IPS DF 6.9 (cell line): ENCODE data around the gene ATF3.
"Not testable (repeated sequence)": the region's sequence is repeated elsewhere in the genome, so short reads cannot be mapped to it uniquely, and the experiment has no call there.

ENCODE experiments used
- DNase-seq: peaks from one replicate; pipeline ENCODE4 v3.0.0-alpha.2; 2013; ENCODE audit warnings: low read depth, low spot score
- H3K27ac ChIP-seq: one replicate; pipeline ENCODE4 v1.5.1; 2013; ENCODE audit warnings: low read length, control low read depth
- H3K27me3 ChIP-seq: 2 replicates; pipeline ENCODE4 v1.6.1; 2013; ENCODE audit warnings: mild to moderate bottlenecking, low read length; ENCODE audit not compliant: control insufficient read depth, insufficient read depth
- H3K36me3 ChIP-seq: 2 replicates; pipeline ENCODE4 v1.6.1; 2013; ENCODE audit warnings: low read length; ENCODE audit not compliant: control insufficient read depth, insufficient read depth
- H3K4me1 ChIP-seq: 2 replicates; pipeline ENCODE4 v1.6.1; 2013; ENCODE audit warnings: low read length; ENCODE audit not compliant: control insufficient read depth, insufficient read depth
- H3K4me3 ChIP-seq: 2 replicates; pipeline ENCODE4 v1.5.1; 2013; ENCODE audit warnings: mild to moderate bottlenecking, low read length
- H3K9me3 ChIP-seq: 2 replicates; pipeline ENCODE4 v1.6.1; 2013; ENCODE audit warnings: low read length, inconsistent platforms; ENCODE audit not compliant: control insufficient read depth, insufficient read depth
- WGBS: extraction: QIAGEN DNeasy Blood & Tissue Kit; methylation state at CpG from one replicate; pipeline ENCODE4 v1.1.7; 2013; ENCODE audit warnings: mixed read lengths, missing lambda C conversion rate; ENCODE audit not compliant: insufficient read length, insufficient coverage; 5-methylcytosine and 5-hydroxymethylcytosine counted together

The ATF3 gene

GRCh38 chr1:212652609-212653008 is 44.0 kb downstream of the ATF3 start:
- H3K27me3 ChIP-seq = no peaks in the 10 kb centered on the region
- no peaks in the 10 kb centered on the region for H3K9me3 ChIP-seq
- no peak for DNase-seq
- H3K4me1 ChIP-seq = no peaks in the 10 kb centered on the region
- no peak overlapping the region for H3K27ac ChIP-seq
- H3K36me3 ChIP-seq = no peaks in the 10 kb centered on the region
- WGBS = no CpG with 5 or more reads among the region's 1 CpG
- no peak overlapping the region for H3K4me3 ChIP-seq

GRCh38 chr1:212655668-212656440 is 47.3 kb downstream of the ATF3 start:
- Histone ChIP-seq H3K4me3 (no peak overlapping the region), H3K36me3 (no peaks in the 10 kb centered on the region), H3K9me3 (no peaks in the 10 kb centered on the region), H3K27ac (no peak overlapping the region), H3K27me3 (no peaks in the 10 kb centered on the region), H3K4me1 (no peaks in the 10 kb centered on the region)
- no CpG with 5 or more reads among the region's 6 CpGs for WGBS
- no peak for DNase-seq

- Histone ChIP-seq H3K27me3 (no peaks in the 10 kb centered on the region), H3K27ac (no peak overlapping the region), H3K4me1 (no peaks in the 10 kb centered on the region), H3K9me3 (no peaks in the 10 kb centered on the region), H3K4me3 (no peak overlapping the region), H3K36me3 (no peaks in the 10 kb centered on the region)
- no peak for DNase-seq
- no CpG with 5 or more reads among the region's 5 CpGs for WGBS
These were observed 48.2 kb downstream of the ATF3 start for GRCh38 chr1:212656730-212657129.

- not testable (repeated sequence) for H3K36me3 ChIP-seq, H3K27me3 ChIP-seq, DNase-seq, H3K9me3 ChIP-seq, H3K4me1 ChIP-seq, H3K4me3 ChIP-seq, H3K27ac ChIP-seq
- WGBS = no CpG with 5 or more reads among the region's 7 CpGs
These were observed 49.7 kb downstream of the ATF3 start for GRCh38 chr1:212658250-212658649.

- Histone ChIP-seq H3K27me3 (0 out of 2 replicates have a peak, but pooled peaks cover 2% of the 10 kb centered on the region), H3K36me3 (no peaks in the 10 kb centered on the region), H3K9me3 (no peaks in the 10 kb centered on the region), H3K27ac (no peak overlapping the region), H3K4me3 (no peak overlapping the region), H3K4me1 (no peaks in the 10 kb centered on the region)
- DNase-seq = no peak
- WGBS = no CpG with 5 or more reads among the region's 11 CpGs
These were observed 56.0 kb downstream of the ATF3 start for GRCh38 chr1:212664409-212665199.

GRCh38 chr1:212665241-212666115 is 56.9 kb downstream of the ATF3 start:
- Histone ChIP-seq H3K27me3 (0 out of 2 replicates have a peak, but pooled peaks cover 2% of the 10 kb centered on the region), H3K27ac (no peak overlapping the region), H3K9me3 (no peaks in the 10 kb centered on the region), H3K4me1 (no peaks in the 10 kb centered on the region), H3K4me3 (peak overlapping the region; percentile 56; the same call in 1 of the 2 replicates), H3K36me3 (no peaks in the 10 kb centered on the region)
- DNase-seq = peak; percentile 79
- no CpG with 5 or more reads among the region's 37 CpGs for WGBS

- no peaks in the 10 kb centered on the region for H3K9me3 ChIP-seq
- H3K4me1 ChIP-seq = no peaks in the 10 kb centered on the region
- WGBS = no CpG with 5 or more reads among the region's 10 CpGs
- H3K4me3 ChIP-seq = no peak overlapping the region
- 0 out of 2 replicates have a peak, but pooled peaks cover 2% of the 10 kb centered on the region for H3K27me3 ChIP-seq
- H3K36me3 ChIP-seq = no peaks in the 10 kb centered on the region
- DNase-seq = no peak
- H3K27ac ChIP-seq = no peak overlapping the region
These were observed 57.7 kb downstream of the ATF3 start for GRCh38 chr1:212666116-212666775.

- no peak overlapping the region for H3K27ac ChIP-seq
- H3K27me3 ChIP-seq = 0 out of 2 replicates have a peak, but pooled peaks cover 2% of the 10 kb centered on the region
- no peaks in the 10 kb centered on the region for H3K36me3 ChIP-seq
- H3K4me3 ChIP-seq = no peak overlapping the region
- peaks cover 4% of the 10 kb centered on the region; the same call in 1 of the 2 replicates for H3K4me1 ChIP-seq
- WGBS = no CpG with 5 or more reads among the region's 9 CpGs
- no peaks in the 10 kb centered on the region for H3K9me3 ChIP-seq
- DNase-seq = no peak
These were observed 58.9 kb downstream of the ATF3 start for GRCh38 chr1:212667223-212668139.

GRCh38 chr1:212668477-212668876 is 59.9 kb downstream of the ATF3 start:
- Histone ChIP-seq H3K36me3 (no peaks in the 10 kb centered on the region), H3K9me3 (no peaks in the 10 kb centered on the region), H3K27ac (no peak overlapping the region), H3K4me1 (peaks cover 4% of the 10 kb centered on the region; the same call in 1 of the 2 replicates), H3K4me3 (no peak overlapping the region), H3K27me3 (0 out of 2 replicates have a peak, but pooled peaks cover 2% of the 10 kb centered on the region)
- no CpG with 5 or more reads among the region's 5 CpGs for WGBS
- no peak for DNase-seq
